Nephron (organoid): ENCODE data around the gene ZBTB20.

Source experiments
- H3K27ac Mint-ChIP-seq, 3 experiments: 2 replicates each; pipeline ENCODE4 v1.8.0; 2020; ENCODE audit warnings: mixed read lengths in 3 of 3, mild to moderate bottlenecking in 2 of 3, moderate library complexity in 1 of 3
- H3K27me3 Mint-ChIP-seq: 2 replicates; pipeline ENCODE4 v1.8.0; 2021; ENCODE audit warnings: low read depth, mild to moderate bottlenecking, moderate library complexity, mixed read lengths
- H3K36me3 Mint-ChIP-seq: 2 replicates; pipeline ENCODE4 v1.8.0; 2020; ENCODE audit warnings: low read depth, mixed read lengths
- H3K4me1 Mint-ChIP-seq: 2 replicates; pipeline ENCODE4 v1.8.0; 2020; ENCODE audit warnings: mixed read lengths
- H3K4me3 Mint-ChIP-seq, 3 experiments: 2 replicates each; pipeline ENCODE4 v1.8.0; 2020; ENCODE audit warnings: mild to moderate bottlenecking in 3 of 3, mixed read lengths in 3 of 3, moderate library complexity in 2 of 3
- H3K9me3 Mint-ChIP-seq: 2 replicates; pipeline ENCODE4 v1.8.0; 2020; ENCODE audit warnings: mixed read lengths
- TF ChIP-seq, protein P1 (sequence below), 3 experiments: fragments of 200-600 bp; sonication (generic); IDR thresholded peaks; one replicate each; pipeline ENCODE4 v1.5.0; 2021; ENCODE audit warnings: antibody characterized with exemption in 3 of 3; ENCODE audit not compliant: unreplicated experiment in 3 of 3

ZBTB20 gene

DNA sequence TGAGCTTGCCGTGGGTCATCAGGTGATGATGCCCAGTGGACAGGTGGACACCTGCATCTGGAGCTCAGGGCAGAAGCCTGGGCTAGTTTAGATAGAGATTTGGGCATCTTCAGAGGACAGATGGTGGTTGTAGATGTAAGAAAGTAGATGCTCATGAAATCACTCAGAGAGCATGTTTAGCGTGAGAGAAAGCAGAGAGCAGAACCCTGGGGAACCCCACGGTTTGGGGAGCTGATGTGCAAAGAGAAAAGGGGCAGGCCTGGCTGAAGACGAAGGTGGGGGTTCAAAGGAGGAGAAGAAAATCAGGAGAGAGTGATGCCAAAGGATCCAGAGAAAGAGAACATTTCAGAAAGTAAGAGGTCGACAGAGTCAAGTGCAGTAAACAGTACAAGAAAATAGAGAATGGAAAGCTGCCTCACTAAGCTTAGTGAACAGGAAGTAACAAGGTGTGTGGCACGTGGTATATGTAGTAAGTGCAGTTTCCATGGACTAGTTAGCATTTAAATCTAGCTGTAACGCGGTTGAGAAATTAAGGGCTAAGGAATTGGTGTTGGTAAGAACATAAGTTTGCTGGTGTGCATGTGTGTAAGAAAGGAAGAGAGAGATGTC lies 839.8 kb downstream of the ZBTB20 start:
- Mint-ChIP-seq H3K36me3 (no peaks in the 10 kb centered on the region), H3K4me1 (no peaks in the 10 kb centered on the region), H3K9me3 (no peaks in the 10 kb centered on the region), H3K27ac (no peak overlapping the region), H3K27me3 (peaks cover 6% of the 10 kb centered on the region), H3K4me3 (no peak overlapping the region)
- TF ChIP-seq, protein P1, sequence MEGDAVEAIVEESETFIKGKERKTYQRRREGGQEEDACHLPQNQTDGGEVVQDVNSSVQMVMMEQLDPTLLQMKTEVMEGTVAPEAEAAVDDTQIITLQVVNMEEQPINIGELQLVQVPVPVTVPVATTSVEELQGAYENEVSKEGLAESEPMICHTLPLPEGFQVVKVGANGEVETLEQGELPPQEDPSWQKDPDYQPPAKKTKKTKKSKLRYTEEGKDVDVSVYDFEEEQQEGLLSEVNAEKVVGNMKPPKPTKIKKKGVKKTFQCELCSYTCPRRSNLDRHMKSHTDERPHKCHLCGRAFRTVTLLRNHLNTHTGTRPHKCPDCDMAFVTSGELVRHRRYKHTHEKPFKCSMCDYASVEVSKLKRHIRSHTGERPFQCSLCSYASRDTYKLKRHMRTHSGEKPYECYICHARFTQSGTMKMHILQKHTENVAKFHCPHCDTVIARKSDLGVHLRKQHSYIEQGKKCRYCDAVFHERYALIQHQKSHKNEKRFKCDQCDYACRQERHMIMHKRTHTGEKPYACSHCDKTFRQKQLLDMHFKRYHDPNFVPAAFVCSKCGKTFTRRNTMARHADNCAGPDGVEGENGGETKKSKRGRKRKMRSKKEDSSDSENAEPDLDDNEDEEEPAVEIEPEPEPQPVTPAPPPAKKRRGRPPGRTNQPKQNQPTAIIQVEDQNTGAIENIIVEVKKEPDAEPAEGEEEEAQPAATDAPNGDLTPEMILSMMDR (IDR thresholded peaks at IDR 0.05; ENCODE audit: unreplicated experiment in 3 of 3), result no peak

DNA sequence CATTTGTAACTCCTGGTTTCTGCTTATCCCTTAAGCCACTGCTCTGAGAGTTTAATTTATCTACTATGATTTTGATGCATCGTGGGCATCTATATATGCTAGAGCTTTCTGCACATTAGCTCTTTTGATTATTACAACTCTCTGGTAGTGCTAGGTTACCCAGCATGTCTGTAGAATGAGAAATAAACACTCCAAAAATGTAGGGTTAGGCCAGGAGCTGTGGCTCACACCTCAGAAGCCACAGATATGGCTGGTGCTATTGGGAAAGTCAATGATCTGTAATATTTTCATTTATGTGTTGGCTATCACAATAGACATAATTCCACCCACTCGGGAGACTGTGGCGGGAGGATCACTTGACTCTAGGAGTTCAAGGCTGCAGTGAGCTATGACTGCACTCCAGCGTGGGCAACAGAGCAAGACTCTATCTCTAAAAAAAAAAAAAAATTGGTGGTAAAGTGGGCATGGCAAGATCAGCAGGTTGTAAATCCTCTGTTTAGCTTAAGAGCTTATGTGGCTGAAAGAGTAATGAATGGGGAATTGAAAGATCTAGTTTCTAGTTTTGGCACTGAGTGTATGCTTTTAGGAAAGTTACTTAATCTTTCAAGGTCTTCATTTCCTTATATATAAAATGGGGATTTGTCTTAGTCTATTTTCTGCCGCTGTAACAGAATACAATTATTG lies 847.0 kb downstream of the ZBTB20 start:
- Mint-ChIP-seq H3K27ac (no peak overlapping the region), H3K27me3 (peaks cover 4% of the 10 kb centered on the region), H3K36me3 (no peaks in the 10 kb centered on the region)

GRCh38 chr3:114299421-114299820 lies 847.7 kb downstream of the ZBTB20 start:
- Mint-ChIP-seq H3K4me1 (no peaks in the 10 kb centered on the region), H3K36me3 (no peaks in the 10 kb centered on the region), H3K27ac (no peak overlapping the region), H3K4me3 (no peak overlapping the region), H3K9me3 (no peaks in the 10 kb centered on the region), H3K27me3 (no peaks in the 10 kb centered on the region)
- TF ChIP-seq, protein P1 (IDR thresholded peaks at IDR 0.05; ENCODE audit: unreplicated experiment in 3 of 3), result no peak

More for the DNA sequence above, 847.0 kb downstream of the ZBTB20 start:
- no peaks in the 10 kb centered on the region for H3K4me1 Mint-ChIP-seq
- H3K4me3 Mint-ChIP-seq, result no peak overlapping the region
- H3K9me3 Mint-ChIP-seq, result no peaks in the 10 kb centered on the region
- TF ChIP-seq, protein P1 (IDR thresholded peaks at IDR 0.05; ENCODE audit: unreplicated experiment in 3 of 3), result no peak

DNA sequence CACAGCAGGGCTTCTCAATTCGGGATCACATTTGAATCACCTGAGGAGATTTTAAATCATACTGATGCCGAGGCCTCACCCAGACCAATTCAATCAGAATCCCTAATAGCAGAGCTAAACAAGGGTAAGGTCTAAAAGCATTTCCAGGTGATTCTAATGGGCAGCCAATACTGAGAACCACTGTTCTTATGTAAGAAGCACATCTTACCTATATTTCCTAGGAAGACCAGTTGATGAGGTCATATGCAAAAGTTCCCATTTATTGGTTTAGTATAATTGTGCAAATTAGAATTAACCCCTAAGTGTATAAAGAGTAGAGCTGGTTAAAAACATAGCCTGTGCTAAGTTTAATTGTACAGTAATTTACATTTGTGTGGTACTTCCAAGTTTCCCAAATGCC lies 851.1 kb downstream of the ZBTB20 start:
- Mint-ChIP-seq H3K4me3 (no peak overlapping the region), H3K27ac (no peak overlapping the region), H3K9me3 (no peaks in the 10 kb centered on the region), H3K27me3 (no peaks in the 10 kb centered on the region), H3K4me1 (no peaks in the 10 kb centered on the region), H3K36me3 (no peaks in the 10 kb centered on the region)
- TF ChIP-seq, protein P1 (IDR thresholded peaks at IDR 0.05; ENCODE audit: unreplicated experiment in 3 of 3), result no peak

- Mint-ChIP-seq H3K27ac (no peak overlapping the region), H3K36me3 (no peaks in the 10 kb centered on the region), H3K4me3 (no peak overlapping the region), H3K4me1 (no peaks in the 10 kb centered on the region), H3K27me3 (no peaks in the 10 kb centered on the region), H3K9me3 (no peaks in the 10 kb centered on the region)
- TF ChIP-seq, protein P1 (IDR thresholded peaks at IDR 0.05; ENCODE audit: unreplicated experiment in 3 of 3), result no peak
These were observed 852.1 kb downstream of the ZBTB20 start for GRCh38 chr3:114294940-114295480.
